Adrenal gland (tissue), 12 donors: ENCODE data around the gene ARF1. TPM values are rescaled to one million over a fixed set of nuclear protein-coding genes. Genes with fewer than 3 reads are reported as not detected.

ENCODE experiments used
- DNase-seq, 7 donors: peaks; one replicate each; pipeline ENCODE4 v3.0.0-alpha.2; 2019 to 2020
- H3K27ac ChIP-seq, 5 donors: fragments of 200-600 bp; sonication (generic) in 4 of 5; 1 replicate in 3 of 5; 2 replicates in 2 of 5; pipeline versions ENCODE4 v1.5.1 to v1.8.0; 2016 to 2020; ENCODE audit warnings: mild to moderate bottlenecking in 1 of 5
- H3K27me3 ChIP-seq: fragments of 200-600 bp; 2 replicates; pipeline ENCODE4 v1.8.0; 2021
- H3K36me3 ChIP-seq, 2 donors: fragments of 200-600 bp; replicated peaks in 1 of 2; 1 replicate in 1 of 2; 2 replicates in 1 of 2; pipeline versions ENCODE4 v1.5.1 to v1.8.0; 2018 to 2022
- H3K4me1 ChIP-seq, 2 donors: fragments of 200-600 bp; replicated peaks in 1 of 2; 1 replicate in 1 of 2; 2 replicates in 1 of 2; pipeline versions ENCODE4 v1.5.1 to v1.8.0; 2018 to 2021
- H3K4me3 ChIP-seq, 4 donors: fragments of 200-600 bp; sonication (generic) in 3 of 4; one replicate each; pipeline ENCODE4 v1.5.1; 2016 to 2018
- H3K9me3 ChIP-seq, 3 donors: fragments of 200-600 bp; sonication (generic) in 1 of 3; replicated peaks in 1 of 3; 1 replicate in 2 of 3; 2 replicates in 1 of 3; pipeline versions ENCODE4 v1.5.1 to v1.8.0; 2016 to 2021
- CTCF ChIP-seq, 6 experiments: fragments of 450-650 bp in 4 of 6; fragments of 200-600 bp in 2 of 6; sonication (generic) in 1 of 6; IDR thresholded peaks; 1 replicate in 5 of 6; 2 replicates in 1 of 6; pipeline versions ENCODE4 v1.5.1 to v1.8.0; 2016 to 2021; ENCODE audit warnings: antibody characterized with exemption in 6 of 6, mild to moderate bottlenecking in 2 of 6, moderate library complexity in 1 of 6
- POLR2A ChIP-seq, 2 donors: fragments of 450-650 bp; IDR thresholded peaks; one replicate each; pipeline ENCODE4 v1.6.1; 2017; ENCODE audit warnings: antibody characterized with exemption in 2 of 2, mild to moderate bottlenecking in 2 of 2, moderate library complexity in 1 of 2
- WGBS, 4 donors: extraction: QIAGEN DNeasy Blood & Tissue Kit in 2 of 4; methylation state at CpG; one replicate each; pipeline versions ENCODE4 v1.1.5 to v1.1.7; 2013 to 2017; 5-methylcytosine and 5-hydroxymethylcytosine counted together
- intact Hi-C, 2 donors: fragments of 100-400 bp; cut with DNase I; formaldehyde crosslinking; loops; one replicate each; pipeline versions ENCODE4 v1.14.1 to v1.15.0; 2022 to 2023
- polyA plus RNA-seq, 3 donors: library from polyadenylated mRNA; stranded (reverse); fragments of 200-250 nt in 2 of 3; fragments of 350-450 nt in 1 of 3; fragmentation: Illumina TruSeq in 1 of 3; extraction: RNeasy Lipid Tissue Mini Kit (QIAGEN cat#74804) in 1 of 3; gene quantifications; one replicate each; pipeline ENCODE4 v1.2.3, GENCODE V29; 2013 to 2014
- total RNA-seq, 9 donors: library from RNA; depleted of rRNA in 4 of 9; stranded (reverse); fragments of >200 nt in 4 of 9; fragments of 120-200 nt in 1 of 9; fragmentation: NEBNext Ultra II Directional in 1 of 9; extraction: Animal tissue kit (Norgen Biotek cat#: 25700) in 1 of 9; gene quantifications; one replicate each; pipeline versions ENCODE4 v1.1.0 to v1.2.4, GENCODE V29; 2013 to 2023
- donor health status: healthy with polysubstance abuse.
- donor health status: Bipolar disorder and iron deficiency.
- donor health status: DM: yes; HTN: yes; CAD: no.
- donor health status: DM: no; HTN: no; CAD: no.
- donor health status: DM: no; HTN: no; CAD: no.
- donor health status: DM: yes; HTN: yes; CAD: no.

The ARF1 gene
- total and polyA plus RNA-seq, 12 donors, result 200 to 611 (median 381) TPM

GRCh38 chr1:228064741-228065542, 17.6 kb upstream of the ARF1 start:
- intact Hi-C loops, result no loop called here
- H3K4me3 ChIP-seq, result no peak overlapping the region
- no peaks in the 10 kb centered on the region for H3K36me3 ChIP-seq
- H3K27me3 ChIP-seq, result peaks cover 68% of the 10 kb centered on the region
- no peaks in the 10 kb centered on the region for H3K4me1 ChIP-seq
- DNase-seq, result no peak
- no peaks in the 10 kb centered on the region for H3K9me3 ChIP-seq
- WGBS, 4 donors, result 65 to 74% (median 71%) methylated on average over 6 to 15 of the region's 15 CpGs
- TF ChIP-seq POLR2A (IDR thresholded peaks at IDR 0.05) (no peak), CTCF (IDR thresholded peaks at IDR 0.05) (no peak)
- no peak overlapping the region for H3K27ac ChIP-seq

- no peak for DNase-seq
- TF ChIP-seq CTCF (IDR thresholded peaks at IDR 0.05) (no peak), POLR2A (IDR thresholded peaks at IDR 0.05) (no peak)
- intact Hi-C loops, result no loop called here
- WGBS, 4 donors, result 68 to 78% (median 74%) methylated on average over 9 to 15 of the region's 15 CpGs
- peaks cover 60% of the 10 kb centered on the region for H3K27me3 ChIP-seq
- H3K4me1 ChIP-seq, result no peaks in the 10 kb centered on the region
- no peaks in the 10 kb centered on the region for H3K36me3 ChIP-seq
- H3K27ac ChIP-seq, result no peak overlapping the region
- no peaks in the 10 kb centered on the region for H3K9me3 ChIP-seq
- H3K4me3 ChIP-seq, result no peak overlapping the region
Observed at GRCh38 chr1:228065543-228066347, 16.8 kb upstream of the ARF1 start.

- H3K27me3 ChIP-seq, result peaks cover 53% of the 10 kb centered on the region
- H3K4me3 ChIP-seq, result no peak overlapping the region
- intact Hi-C loops, result no loop called here
Observed at GRCh38 chr1:228066416-228066815, 16.1 kb upstream of the ARF1 start.

More at GRCh38 chr1:228066416-228066815, 16.1 kb upstream of the ARF1 start:
- H3K36me3 ChIP-seq, result no peaks in the 10 kb centered on the region
- no peaks in the 10 kb centered on the region for H3K9me3 ChIP-seq
- H3K27ac ChIP-seq, result no peak overlapping the region
- H3K4me1 ChIP-seq, result no peaks in the 10 kb centered on the region
- DNase-seq, result no peak
- TF ChIP-seq CTCF (IDR thresholded peaks at IDR 0.05), result no peak
- no peak for TF ChIP-seq POLR2A (IDR thresholded peaks at IDR 0.05)
- 28 to 65% (median 35%) methylated on average over 2 to 4 of the region's 4 CpGs for WGBS, 4 donors
